Chondrocyte (in vitro differentiated cells): ENCODE results near the gene DOCK6. TPM values are rescaled to one million over a fixed set of nuclear protein-coding genes. Genes with fewer than 3 reads are reported as not detected.

Experiments used
- DNase-seq: peaks from one replicate; pipeline ENCODE4 v3.0.0; 2021; ENCODE audit warnings: mixed read lengths, low spot score
- H3K27ac Mint-ChIP-seq: one replicate; pipeline ENCODE4 v1.8.0; 2021; ENCODE audit warnings: mild to moderate bottlenecking, moderate library complexity, mixed read lengths; ENCODE audit not compliant: unreplicated experiment
- H3K27me3 Mint-ChIP-seq: 2 replicates; pipeline ENCODE4 v1.8.0; 2021; ENCODE audit warnings: low read depth, mixed read lengths
- H3K36me3 Mint-ChIP-seq: 2 replicates; pipeline ENCODE4 v1.8.0; 2021; ENCODE audit warnings: low read depth, mixed read lengths
- H3K4me1 Mint-ChIP-seq: 2 replicates; pipeline ENCODE4 v1.8.0; 2021; ENCODE audit warnings: low read depth, mild to moderate bottlenecking, mixed read lengths
- H3K4me3 Mint-ChIP-seq: one replicate; pipeline ENCODE4 v1.8.0; 2021; ENCODE audit warnings: mild to moderate bottlenecking, moderate library complexity, mixed read lengths; ENCODE audit not compliant: unreplicated experiment
- H3K9me3 Mint-ChIP-seq: 2 replicates; pipeline ENCODE4 v1.8.0; 2021; ENCODE audit warnings: low read depth, mixed read lengths
- long read RNA-seq: library from polyadenylated mRNA; stranded (forward); transcript quantifications from one replicate; pipeline ENCODE4 v2.0.0, GENCODE V29; 2021
- total RNA-seq: library from RNA; stranded (reverse); gene quantifications from 3 replicates; pipeline ENCODE4 v1.2.1, GENCODE V29; 2021
- TF ChIP-seq, protein P1 (sequence below): fragments of 200-600 bp; sonication (generic); IDR thresholded peaks from 2 replicates; pipeline ENCODE4 v1.5.0; 2021; ENCODE audit warnings: antibody characterized with exemption, mild to moderate bottlenecking, moderate library complexity

Gene DOCK6
- 40.7 to 46.0 TPM (median 44.4 TPM) in 3 replicates for total RNA-seq
- long read RNA-seq, partial matches to known transcripts: 11 of 19 reads
- long read RNA-seq, other reads (novel, unspliced or antisense): 8 of 19 reads

DNA sequence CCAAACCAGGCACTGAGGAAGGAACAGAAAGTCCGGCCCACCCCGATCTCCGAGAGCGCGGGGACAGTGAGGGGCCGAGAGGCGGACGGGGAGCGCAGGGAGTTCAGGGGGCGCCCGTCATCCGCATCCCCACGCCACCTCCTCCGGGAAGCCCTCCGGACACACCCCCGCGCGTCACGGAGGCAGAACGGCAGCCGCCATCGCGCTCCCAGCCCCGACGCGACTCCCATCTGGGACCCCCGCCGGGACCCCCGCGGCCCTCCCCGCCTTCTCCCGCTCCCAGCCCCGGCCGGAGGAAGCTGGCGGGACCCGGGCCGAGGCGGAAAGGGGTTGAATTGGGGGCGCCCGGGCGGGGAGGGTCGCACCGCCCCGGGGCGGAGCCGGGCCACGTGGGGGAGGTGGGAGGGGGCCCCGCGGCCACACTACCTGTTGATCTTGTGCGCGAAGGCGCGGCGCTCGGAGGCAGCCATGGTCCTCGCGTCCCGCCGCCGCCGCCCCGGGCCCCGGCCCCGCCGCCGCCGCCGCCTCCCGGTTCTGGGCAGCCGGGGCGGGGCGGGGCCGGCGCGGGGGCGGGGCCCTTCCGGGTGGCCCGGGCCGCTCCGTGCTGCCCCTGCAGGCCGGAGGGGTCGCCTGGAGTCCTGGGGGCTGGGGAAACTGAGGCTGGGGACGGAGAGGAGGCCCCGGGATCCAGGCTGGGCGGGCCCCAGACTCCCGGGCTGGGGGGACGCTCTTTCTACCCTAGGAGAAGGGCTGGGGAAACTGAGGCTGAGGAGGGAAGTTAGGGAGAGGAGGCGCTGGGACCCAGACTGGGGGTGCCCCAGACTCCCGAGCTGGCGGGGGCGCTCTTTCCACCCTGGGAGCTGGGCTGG lies at the start of gene DOCK6:
Gene DOCK6, minus strand, starts transcription at position 554 of the 869 bp plus-strand sequence. Its CDS starts 84 bp downstream, at position 470.
- H3K4me1 Mint-ChIP-seq: peaks cover 18% of the 10 kb centered on the region
- no peak for DNase-seq
- H3K9me3 Mint-ChIP-seq: no peaks in the 10 kb centered on the region
- peak within 1 kb of the TSS; percentile 65 for H3K27ac Mint-ChIP-seq
- TF ChIP-seq, protein P1, sequence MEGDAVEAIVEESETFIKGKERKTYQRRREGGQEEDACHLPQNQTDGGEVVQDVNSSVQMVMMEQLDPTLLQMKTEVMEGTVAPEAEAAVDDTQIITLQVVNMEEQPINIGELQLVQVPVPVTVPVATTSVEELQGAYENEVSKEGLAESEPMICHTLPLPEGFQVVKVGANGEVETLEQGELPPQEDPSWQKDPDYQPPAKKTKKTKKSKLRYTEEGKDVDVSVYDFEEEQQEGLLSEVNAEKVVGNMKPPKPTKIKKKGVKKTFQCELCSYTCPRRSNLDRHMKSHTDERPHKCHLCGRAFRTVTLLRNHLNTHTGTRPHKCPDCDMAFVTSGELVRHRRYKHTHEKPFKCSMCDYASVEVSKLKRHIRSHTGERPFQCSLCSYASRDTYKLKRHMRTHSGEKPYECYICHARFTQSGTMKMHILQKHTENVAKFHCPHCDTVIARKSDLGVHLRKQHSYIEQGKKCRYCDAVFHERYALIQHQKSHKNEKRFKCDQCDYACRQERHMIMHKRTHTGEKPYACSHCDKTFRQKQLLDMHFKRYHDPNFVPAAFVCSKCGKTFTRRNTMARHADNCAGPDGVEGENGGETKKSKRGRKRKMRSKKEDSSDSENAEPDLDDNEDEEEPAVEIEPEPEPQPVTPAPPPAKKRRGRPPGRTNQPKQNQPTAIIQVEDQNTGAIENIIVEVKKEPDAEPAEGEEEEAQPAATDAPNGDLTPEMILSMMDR: peak; percentile 75
- no peaks in the 10 kb centered on the region for H3K36me3 Mint-ChIP-seq
- no peaks in the 10 kb centered on the region for H3K27me3 Mint-ChIP-seq
- H3K4me3 Mint-ChIP-seq: peak within 1 kb of the TSS; percentile 70

DNA sequence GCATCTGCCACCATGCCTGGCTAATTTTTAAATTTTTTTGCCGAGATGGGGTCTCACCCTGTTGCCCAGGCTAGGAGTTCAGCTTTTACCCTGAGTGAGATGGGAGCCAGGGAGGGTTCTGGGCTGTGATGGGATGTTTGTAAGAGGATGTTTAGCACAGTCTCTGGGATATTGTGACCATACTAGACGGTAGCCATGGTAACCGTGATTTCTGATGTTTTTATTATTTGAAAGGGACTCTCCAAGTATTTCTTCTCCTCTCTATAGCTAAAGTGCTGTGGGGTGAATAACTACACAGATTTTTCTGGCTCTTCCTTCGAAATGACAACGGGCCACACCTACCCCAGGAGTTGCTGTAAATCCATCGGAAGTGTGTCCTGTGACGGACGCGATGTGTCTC lies 44.0 kb upstream of the DOCK6 start:
- TF ChIP-seq, protein P1: no peak

GRCh38 chr19:11304936-11305335 lies 42.6 kb upstream of the DOCK6 start:
- Mint-ChIP-seq H3K9me3 (no peaks in the 10 kb centered on the region), H3K27me3 (peaks cover 12% of the 10 kb centered on the region), H3K36me3 (no peaks in the 10 kb centered on the region), H3K27ac (no peak overlapping the region), H3K4me1 (no peaks in the 10 kb centered on the region), H3K4me3 (no peak overlapping the region)
- DNase-seq: no peak
- TF ChIP-seq, protein P1: no peak

More for the DNA sequence above, 44.0 kb upstream of the DOCK6 start:
- no peak overlapping the region for H3K4me3 Mint-ChIP-seq
- peaks cover 7% of the 10 kb centered on the region for H3K27me3 Mint-ChIP-seq
- no peak for DNase-seq
- H3K36me3 Mint-ChIP-seq: no peaks in the 10 kb centered on the region
- no peak overlapping the region for H3K27ac Mint-ChIP-seq
- H3K4me1 Mint-ChIP-seq: no peaks in the 10 kb centered on the region
- no peaks in the 10 kb centered on the region for H3K9me3 Mint-ChIP-seq

- Mint-ChIP-seq H3K36me3 (no peaks in the 10 kb centered on the region), H3K27me3 (peaks cover 10% of the 10 kb centered on the region), H3K9me3 (no peaks in the 10 kb centered on the region), H3K4me1 (peaks cover 2% of the 10 kb centered on the region), H3K4me3 (no peak overlapping the region), H3K27ac (no peak overlapping the region)
- DNase-seq: no peak
- TF ChIP-seq, protein P1: no peak
These were observed 38.4 kb upstream of the DOCK6 start for GRCh38 chr19:11300811-11301120.

- peaks cover 2% of the 10 kb centered on the region for H3K4me1 Mint-ChIP-seq
- no peaks in the 10 kb centered on the region for H3K36me3 Mint-ChIP-seq
- DNase-seq: no peak
- H3K4me3 Mint-ChIP-seq: no peak overlapping the region
- TF ChIP-seq, protein P1: no peak
- H3K9me3 Mint-ChIP-seq: no peaks in the 10 kb centered on the region
- H3K27ac Mint-ChIP-seq: no peak overlapping the region
- H3K27me3 Mint-ChIP-seq: peaks cover 8% of the 10 kb centered on the region
These were observed 37.9 kb upstream of the DOCK6 start for GRCh38 chr19:11299946-11300810.
